GM19397 (cell line): ENCODE results near the gene MDGA2.
"Not testable (repeated sequence)": the region's sequence is repeated elsewhere in the genome, so short reads cannot be mapped to it uniquely, and the experiment has no call there.

Experiments used
- ATAC-seq: cut with Tn5 transposase; IDR thresholded peaks from one replicate; pipeline ENCODE4 v1.9.1; 2021; ENCODE audit warnings: mild to moderate bottlenecking, moderate library complexity; ENCODE audit not compliant: unreplicated experiment

MDGA2 gene

DNA sequence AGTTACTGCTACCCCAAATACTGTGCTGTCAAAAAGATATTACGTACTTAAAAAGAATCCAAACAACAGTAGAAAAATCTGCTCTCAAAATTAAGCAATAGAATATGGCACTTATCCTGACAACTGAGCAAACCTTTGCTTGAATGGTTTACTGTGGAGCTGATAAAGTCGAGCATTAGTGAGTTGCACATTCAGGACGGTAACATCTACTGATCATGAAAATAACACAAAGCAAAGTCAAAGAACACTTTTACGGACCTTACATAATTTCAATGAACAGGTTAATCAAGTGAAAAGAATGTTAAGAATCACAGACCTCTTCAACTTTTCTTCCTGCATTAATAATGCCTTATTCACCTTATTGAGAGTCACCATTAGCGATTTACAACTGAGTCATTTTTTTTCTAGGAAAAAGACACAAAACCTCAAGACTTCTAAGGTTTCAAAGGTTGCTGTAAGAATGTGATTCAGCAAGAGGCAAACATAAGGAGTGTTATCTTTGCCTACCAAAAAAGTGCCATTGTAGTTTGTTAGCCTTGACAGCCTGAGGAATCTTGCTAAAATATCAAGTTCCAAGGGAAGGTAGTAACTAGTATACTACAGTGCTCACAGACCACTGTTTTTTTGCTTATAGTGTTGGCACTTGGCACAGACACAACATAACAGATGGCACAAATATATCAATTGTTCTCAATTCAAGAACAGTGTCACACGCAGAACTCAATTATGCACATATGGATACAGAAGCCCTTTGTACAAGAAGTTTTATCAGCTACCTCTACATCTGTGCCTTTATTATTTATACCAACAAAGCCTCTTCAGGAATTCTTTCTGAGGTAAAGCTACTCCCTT lies 689.6 kb downstream of the MDGA2 start:
- ATAC-seq, result no peak

DNA sequence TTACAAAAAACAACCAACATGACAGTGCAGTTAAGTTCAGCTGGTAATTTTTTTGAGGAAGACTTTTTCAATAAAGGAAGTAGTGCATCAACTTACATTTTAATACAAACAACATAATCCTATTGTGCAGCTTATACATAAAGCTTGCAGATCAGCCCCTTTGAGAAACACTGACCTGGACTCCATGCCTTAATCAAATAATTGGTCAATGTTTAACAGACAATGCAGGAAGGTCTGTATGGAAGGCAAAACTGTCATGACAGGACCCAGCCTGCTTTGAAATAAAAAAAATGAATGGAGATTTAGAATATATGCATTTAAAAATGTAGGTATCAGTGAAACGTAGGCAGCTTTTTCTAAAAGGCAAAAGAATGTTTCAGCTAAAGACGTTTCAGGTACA lies 702.1 kb downstream of the MDGA2 start:
- no peak for ATAC-seq

DNA sequence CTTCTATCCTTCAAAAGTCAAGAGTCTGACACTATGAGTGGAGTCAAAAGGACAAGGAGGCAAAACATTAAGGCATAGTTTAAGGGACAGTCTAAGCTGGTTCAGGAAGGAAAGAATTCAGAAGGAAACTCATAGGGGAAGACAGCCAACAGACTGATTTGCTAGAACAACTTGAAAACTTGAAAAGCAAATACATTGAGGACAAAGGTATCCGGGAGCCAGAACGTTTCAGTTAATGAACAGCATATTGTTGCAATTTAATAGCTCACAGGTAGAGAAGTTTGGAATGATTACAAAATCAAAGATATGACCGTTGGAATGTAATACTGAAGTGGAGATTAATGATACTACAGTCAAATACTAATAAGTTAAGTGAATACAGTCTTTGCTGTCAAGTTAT lies 711.0 kb downstream of the MDGA2 start:
- no peak for ATAC-seq

DNA sequence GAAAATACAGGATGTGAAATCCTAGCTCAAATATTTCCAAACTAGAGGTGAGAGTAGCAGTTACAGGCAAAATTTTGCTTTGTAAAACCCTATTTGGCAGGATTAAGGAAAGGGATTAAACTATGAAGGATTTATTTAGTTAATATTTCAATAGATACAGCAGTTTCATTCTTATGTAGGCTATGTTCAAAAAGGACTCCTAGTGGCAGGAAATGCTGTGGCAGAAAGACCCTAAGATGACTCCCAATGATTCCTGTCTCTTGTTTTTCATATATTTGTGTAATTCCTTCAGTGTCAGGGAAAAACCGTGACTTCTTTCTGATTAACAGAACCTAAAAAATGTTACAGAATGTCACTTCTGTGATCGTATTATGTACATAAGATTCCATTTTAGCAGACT lies 724.3 kb downstream of the MDGA2 start:
- ATAC-seq, result no peak

DNA sequence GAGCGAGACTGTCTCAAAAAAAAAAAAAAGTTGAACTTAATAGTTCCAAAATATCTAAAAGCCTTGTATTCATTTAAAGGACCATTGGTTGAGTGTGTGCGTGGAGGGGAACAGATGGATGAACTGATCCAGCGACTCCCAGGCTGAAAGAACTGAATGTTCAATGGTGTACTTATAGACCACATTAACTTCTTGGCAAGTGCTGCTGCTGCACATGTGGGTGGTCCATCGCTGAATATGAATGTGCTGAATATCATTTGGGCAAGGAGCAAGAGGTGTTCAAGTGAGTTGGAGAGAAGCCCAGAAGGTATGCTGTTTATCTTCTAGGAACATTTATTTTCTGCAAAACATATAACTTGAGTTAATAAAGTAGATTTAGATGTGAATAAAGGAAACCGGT lies 734.8 kb downstream of the MDGA2 start:
- no peak for ATAC-seq

DNA sequence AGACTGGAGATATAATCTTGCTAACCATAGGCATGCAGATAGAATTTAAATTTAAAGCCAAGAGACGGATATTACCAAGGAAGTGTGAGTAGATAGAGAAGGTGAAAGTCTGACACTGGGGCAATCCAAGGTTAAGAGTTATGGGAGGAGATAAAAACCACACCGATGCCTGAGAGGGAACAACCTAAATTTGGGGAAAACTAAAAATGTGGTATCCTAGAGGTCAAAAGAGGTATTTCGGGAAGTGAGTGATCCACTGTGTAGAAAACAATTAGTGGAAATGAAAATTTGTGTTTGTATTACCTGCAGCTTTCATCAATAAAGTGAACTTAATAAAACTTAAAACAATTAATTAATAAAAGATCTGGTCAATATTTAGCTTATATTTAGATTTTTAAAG lies 754.9 kb downstream of the MDGA2 start:
- ATAC-seq, result no peak

DNA sequence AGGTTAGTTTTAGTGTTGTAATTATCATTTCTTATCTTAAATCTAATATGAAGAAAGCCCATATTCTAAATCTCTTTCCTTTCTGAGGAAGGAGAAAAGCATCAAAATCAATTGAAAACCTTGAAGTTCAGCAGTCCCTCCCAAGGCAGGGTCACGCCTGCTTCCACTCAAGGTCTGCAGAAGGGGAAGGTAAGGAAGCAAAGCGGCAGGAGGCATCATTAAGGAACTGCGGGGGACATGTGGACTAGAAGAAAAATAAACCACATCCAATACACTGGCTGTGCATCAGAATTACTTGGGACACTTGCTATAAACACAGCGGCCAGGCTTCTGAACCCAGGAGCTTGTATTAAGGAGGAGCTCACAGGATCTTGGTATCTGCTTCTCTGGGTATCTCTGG lies 759.9 kb downstream of the MDGA2 start:
- ATAC-seq, result not testable (repeated sequence)

DNA sequence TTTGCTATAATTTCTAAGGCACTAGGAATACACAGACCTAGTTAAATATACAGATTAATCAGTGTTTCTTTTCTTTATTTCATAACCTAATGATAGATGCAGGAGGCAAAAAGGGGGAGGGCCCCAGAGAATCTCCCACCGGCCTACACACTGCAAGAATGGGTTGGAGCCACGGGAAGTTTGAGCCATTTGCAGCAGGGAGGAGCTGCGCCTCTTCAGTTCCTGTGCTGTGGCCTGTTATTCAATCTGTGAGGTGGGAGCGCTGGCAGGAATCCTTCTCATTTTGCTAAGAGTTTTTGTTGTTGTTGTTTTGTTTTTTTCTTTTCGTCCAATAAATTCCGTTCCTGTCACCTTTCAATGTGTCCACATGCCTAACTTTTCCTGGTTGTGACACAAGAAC lies 772.6 kb downstream of the MDGA2 start:
- ATAC-seq, result no peak

DNA sequence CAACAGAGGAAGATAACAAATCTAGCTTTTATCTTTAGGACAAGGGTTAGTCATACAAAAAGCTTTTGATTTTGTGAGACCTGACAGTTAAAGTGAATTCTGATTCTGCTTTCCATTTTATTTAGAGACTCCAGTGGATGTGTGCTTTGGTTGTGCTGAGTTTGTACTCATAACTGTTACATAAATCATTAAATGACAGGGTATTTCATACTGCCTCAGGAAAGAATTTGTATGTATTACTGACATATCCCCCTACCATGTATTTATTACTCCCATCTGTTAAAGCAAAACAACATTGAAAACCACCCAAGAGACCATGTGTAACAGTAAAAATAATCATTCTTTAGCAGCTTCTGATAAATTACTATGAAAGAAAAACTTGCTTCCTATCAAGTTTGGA lies 780.9 kb downstream of the MDGA2 start:
- no peak for ATAC-seq

DNA sequence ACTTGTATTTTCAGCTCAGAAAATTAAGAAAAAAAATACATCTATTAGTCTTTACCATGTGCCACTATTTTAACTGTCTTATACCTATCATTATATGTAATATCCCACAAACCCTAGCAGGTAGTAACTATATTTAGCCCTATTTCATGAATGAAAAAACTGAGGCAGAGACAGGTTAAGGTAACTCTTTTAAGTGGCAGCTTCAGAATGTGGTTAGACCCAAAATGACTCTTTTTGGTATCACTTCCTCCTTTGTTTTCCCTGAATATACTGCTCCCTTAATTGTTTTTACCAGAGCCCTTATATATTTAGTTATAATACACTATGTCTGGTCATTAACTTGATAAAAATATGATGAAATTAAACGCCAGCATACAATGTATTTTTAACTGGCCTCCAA lies 788.3 kb downstream of the MDGA2 start:
- ATAC-seq, result no peak

DNA sequence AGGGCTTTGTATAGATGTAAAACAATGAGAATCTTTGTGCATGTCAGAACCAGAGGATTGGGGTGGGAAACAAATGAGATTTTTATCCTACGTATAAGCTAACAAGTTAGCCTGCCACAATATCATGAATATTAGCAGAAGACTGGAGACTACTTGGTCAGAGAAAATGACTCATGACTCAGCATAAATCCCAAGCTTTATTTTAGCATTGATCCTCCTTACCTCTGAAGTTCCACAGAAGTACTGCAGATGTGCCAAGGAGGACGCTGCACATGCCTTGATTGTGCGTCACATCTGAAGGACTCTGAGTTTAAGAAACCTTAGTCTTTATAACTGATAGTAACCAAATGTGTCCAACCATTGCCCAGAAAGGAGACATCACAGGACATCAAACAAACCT lies 789.8 kb downstream of the MDGA2 start:
- ATAC-seq, result no peak

DNA sequence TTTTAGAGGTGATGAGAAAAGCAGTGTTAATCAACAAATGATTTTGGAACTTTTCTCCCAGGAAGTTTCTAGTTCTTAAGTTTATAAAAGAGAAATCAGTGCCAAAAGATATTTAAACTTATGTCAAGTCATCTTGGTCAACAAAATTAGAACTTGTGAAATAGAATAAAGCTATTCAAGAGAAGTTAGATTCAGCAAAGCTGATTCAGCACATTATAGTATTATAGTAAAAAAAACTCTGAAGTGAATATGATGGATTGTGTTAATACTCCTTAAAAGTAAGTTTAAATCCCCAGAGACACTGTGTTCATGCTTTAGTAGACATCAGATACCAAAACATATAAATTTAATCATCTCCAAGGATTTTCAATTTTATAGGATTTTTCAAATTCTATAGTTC lies 813.7 kb downstream of the MDGA2 start:
- ATAC-seq, result no peak

DNA sequence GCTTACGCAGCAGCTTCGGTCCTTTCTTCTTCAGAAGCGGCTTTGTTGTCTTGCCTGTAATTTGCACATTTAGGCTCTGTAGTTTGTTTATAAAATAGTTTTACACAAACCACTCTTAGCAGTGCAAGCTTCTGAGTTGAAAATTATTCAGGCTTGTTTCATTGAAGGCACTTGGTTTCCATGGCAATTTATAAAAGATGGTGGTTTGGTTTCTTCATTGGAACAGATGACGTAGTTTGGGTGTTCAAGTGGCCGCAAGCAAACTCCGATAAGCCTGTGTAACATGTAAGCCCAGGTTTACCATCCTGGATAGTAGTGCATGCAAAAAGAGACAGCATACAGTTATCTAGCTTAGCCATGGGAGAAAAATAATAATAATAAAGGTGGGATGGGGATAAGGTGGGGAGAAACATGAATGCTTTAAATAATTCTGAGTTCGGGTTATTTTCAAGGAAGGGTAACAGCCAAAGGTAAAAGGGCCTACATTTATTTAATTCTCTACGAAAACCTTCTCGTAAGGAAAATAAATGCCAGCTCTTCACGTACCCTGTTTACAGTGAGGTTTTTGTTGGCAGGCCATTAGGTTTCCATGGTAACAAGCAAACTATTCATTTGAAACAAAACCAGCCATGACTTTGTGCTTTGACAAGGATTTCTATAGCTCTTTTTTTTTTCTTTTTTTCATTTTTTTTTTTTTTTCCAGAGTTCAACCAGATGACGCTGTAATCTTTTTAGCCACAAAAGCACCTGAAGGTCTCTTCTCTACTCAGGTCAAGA lies 834.3 kb downstream of the MDGA2 start:
- ATAC-seq, result no peak

DNA sequence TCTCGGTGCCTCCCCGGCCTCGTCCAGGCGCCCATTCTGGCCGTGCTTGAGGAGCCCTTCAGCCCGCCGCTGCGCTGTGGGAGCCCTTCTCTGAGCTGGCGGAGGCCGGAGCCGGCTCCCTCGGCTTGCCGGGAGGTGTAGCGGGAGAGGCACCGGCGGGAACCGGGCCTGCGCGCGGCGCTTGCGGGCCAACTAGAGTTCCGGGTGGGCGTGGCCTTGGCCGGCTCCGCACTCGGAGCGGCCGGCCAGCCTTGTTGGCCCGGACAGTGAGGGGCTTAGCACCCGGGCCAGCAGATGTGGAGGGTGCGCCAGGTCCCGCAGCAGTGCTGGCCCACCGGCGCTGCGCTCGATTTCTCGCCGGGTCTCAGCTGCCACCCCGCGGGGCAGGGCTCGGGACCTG lies 855.1 kb downstream of the MDGA2 start:
- no peak for ATAC-seq

DNA sequence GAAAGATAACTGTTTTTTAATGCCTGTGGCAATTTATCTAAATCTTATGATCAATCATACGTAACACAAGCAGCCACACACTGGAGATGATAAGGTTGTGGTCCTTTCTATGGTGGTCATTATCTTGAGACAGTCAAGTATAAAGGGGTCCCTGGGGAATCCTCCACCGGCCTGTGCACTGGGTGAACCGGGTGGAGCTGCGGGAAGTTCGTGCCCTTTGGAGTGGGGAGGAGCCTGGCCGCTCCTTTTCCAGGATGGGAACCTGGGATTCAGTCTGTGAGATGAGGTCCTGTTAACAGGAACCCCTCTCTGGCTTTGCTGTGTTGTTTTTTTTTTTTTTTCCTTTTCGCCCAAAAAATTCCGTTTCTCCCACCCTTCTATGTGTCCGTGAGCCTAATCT lies 856.3 kb downstream of the MDGA2 start:
- ATAC-seq, result no peak

DNA sequence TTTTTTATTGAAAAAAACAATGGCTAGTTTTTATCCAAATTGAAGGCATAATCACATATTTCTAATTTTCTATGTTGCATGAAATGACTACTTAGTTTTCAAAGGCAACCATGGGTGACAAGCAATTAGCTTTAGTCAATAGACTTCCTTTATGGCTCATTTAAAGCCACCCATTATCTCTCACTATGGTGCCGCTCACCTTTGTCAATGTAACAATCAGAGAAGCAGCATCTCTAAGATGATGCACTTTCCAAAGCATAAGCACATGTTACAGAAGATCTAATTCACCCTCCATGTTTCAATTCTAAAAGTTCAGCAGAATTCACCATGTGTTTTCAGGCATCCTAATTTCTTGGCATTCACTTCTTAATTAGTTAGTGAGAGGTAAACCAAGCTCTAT lies 857.3 kb downstream of the MDGA2 start:
- ATAC-seq, result no peak

DNA sequence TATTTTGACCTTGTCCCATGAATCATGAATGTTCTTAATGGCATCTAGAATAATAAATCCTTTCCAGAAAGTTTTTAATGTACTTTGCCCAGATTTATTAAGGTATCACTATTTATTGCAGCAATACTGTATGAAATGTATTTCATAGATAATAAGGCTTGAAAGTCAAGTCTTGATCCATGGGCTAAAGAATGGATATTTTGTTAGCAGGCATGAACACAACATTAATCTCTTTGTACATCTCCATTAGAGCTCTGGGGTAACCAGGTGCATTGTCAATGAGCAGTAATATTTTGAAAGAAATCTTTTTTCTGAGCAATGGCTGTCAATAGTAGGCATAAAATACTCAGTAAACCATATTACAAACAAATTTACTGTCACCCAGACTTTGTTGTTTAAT lies 882.3 kb downstream of the MDGA2 start:
- no peak for ATAC-seq
